ENCODE results near the gene CHST8. TPM values are rescaled to one million over a fixed set of nuclear protein-coding genes. Genes with fewer than 3 reads are reported as not detected.

Gene CHST8
- polyA plus RNA-seq, 1 of the 3 experiments (the other 2 are of a cell fraction) = 0.05 TPM

DNA sequence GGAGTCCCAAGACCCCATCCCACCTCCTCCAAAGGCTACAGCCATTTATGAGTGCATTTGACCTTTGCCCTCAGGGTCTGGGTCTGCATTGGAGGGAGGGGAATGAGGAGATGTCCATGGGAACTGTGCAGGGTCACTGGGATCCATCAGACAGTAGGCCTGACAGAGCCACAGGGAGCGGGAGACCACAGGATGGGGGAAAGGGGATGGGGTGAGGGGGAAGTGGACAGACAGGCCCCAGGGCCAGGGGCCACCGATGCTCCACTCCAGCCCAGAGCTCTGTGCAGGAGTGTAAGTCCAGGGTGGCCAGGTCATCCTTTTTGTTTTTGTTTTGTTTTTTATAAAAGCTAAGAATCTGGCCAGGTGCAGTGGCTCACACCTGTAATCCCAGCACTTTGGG lies 82.5 kb downstream of the CHST8 start (continued):
- TF ChIP-seq USF2 (IDR thresholded peaks at IDR 0.05; ENCODE audit: borderline replicate concordance, low read depth, low read length) (no peak), GATA2 (CRISPR knock-in tag; IDR thresholded peaks at IDR 0.05) (no peak)

DNA sequence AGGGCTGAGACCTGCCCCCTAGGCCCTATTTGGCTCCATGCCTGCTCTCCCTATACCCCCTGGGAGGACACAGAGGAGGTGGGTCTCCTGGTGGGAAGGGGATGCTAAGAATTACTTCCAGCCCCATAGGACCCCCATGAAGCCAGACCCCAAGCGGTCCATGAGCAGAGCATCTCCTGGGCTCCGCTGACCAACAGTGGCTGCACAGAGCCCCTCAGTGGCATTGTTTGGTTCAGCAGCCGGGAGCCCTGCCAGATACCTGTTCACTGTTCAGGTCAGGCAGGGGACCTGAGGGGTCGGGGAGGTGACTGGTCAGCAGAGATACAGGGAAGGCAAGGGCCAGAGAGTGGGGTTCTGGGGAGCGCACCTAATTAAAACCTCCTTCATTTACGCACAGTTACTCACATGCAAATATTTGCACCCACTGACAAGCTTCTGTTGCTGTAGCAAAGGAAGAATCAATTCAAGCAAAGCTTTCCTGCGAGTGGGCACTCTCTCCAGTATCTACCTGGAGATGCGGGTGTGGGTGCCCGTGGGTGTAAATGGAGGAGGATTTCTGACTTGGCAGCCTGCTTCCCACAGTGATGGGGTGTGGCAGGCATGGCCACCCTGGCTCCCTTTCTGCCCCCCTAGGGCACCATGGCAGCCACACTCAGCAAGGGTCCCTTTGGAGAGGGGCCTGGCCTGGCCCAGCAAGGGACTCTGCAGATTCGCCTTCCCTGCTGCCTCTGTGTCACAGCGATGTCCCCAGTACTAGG lies 83.5 kb downstream of the CHST8 start:
- WGBS (ENCODE audit: low lambda C conversion rate) = 57% methylated on average over 9 of the region's 11 CpGs
- Histone ChIP-seq H3K4me3 (ENCODE audit: low read depth in 2 of 2, low read length in 1 of 2) (no peak overlapping the region), H3F3A (replicated peaks; ENCODE audit: insufficient read depth) (no peaks in the 10 kb centered on the region), H3K36me3 (replicated peaks in 1 of 2; ENCODE audit: control insufficient read depth in 1 of 2, insufficient read depth in 2 of 2, low read length in 1 of 2) (no peaks in the 10 kb centered on the region), H3K27me3 (ENCODE audit: insufficient read depth) (no peaks in the 10 kb centered on the region), H4K20me1 (ENCODE audit: insufficient read depth) (no peaks in the 10 kb centered on the region), H3K4me1 (ENCODE audit: control insufficient read depth in 1 of 2, insufficient read depth in 2 of 2, low read depth in 1 of 2, low read length in 1 of 2) (peaks cover 0 to 24% of the 10 kb centered on the region in 2 experiments; a peak in 1 of 4 replicates), H3K27ac (ENCODE audit: low read depth in 2 of 2, low read length in 1 of 2) (no peak overlapping the region), H3K9ac (no peak overlapping the region), H2AFZ (ENCODE audit: low read depth) (no peak overlapping the region), H3K4me2 (no peak overlapping the region), H3K79me2 (ENCODE audit: insufficient read depth) (no peaks in the 10 kb centered on the region), H3K9me3 (0 out of 2 replicates have a peak, but pooled peaks cover 3% of the 10 kb centered on the region), H3K9me2 (no peaks in the 10 kb centered on the region)
- ChIA-PET CTCF (interaction anchor here (0.7 to 2.7 kb wide), 12 partner anchors 12 to 470 kb away, joined by 3 to 14 read pairs (median 4); no protein-coding TSS in a partner anchor), POLR2A (no interaction called here)
- TF ChIP-seq EZH2phosphoT487 (IDR thresholded peaks at IDR 0.05; ENCODE audit: borderline replicate concordance, low read depth) (no peak), RAD21 (IDR thresholded peaks at IDR 0.05; ENCODE audit: low read length) (peak; percentile 67)
- DNase-seq = no peak

DNA sequence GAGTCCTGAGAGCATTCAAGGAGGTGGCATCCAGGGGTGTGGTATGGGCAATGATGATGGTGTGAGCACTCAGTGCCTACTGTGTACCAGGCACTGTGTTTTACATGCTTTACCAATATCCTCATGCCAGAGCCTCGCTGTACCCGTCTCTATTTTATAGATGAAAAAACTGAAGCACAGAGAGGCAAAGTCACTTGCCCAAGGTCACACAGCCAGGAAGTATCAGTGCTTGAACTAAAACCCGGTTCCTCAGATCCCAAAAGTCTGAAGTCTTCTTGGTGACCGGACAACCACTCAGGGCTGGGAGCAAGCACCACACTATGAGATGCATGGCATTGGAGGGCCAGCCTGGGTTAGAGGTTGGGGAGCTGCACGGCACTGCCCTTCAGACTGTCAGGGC lies 84.1 kb downstream of the CHST8 start:
- ChIA-PET CTCF (interaction anchor here (1.2 to 3.6 kb wide), 7 partner anchors 17 to 299 kb away, joined by 3 to 14 read pairs (median 5); no protein-coding TSS in a partner anchor), POLR2A (no interaction called here)
- Histone ChIP-seq H3K4me1 (ENCODE audit: control insufficient read depth in 1 of 2, insufficient read depth in 2 of 2, low read depth in 1 of 2, low read length in 1 of 2) (peaks cover 0 to 18% of the 10 kb centered on the region in 2 experiments; a peak in 1 of 4 replicates), H3K27ac (ENCODE audit: low read depth in 2 of 2, low read length in 1 of 2) (no peak overlapping the region), H3K36me3 (replicated peaks in 1 of 2; ENCODE audit: control insufficient read depth in 1 of 2, insufficient read depth in 2 of 2, low read length in 1 of 2) (no peaks in the 10 kb centered on the region), H3K9me2 (no peaks in the 10 kb centered on the region), H2AFZ (ENCODE audit: low read depth) (no peak overlapping the region), H3K9ac (no peak overlapping the region), H3K79me2 (ENCODE audit: insufficient read depth) (no peaks in the 10 kb centered on the region), H4K20me1 (ENCODE audit: insufficient read depth) (no peaks in the 10 kb centered on the region), H3K27me3 (ENCODE audit: insufficient read depth) (no peaks in the 10 kb centered on the region), H3F3A (replicated peaks; ENCODE audit: insufficient read depth) (no peaks in the 10 kb centered on the region), H3K4me3 (ENCODE audit: low read depth in 2 of 2, low read length in 1 of 2) (no peak overlapping the region), H3K9me3 (0 out of 2 replicates have a peak, but pooled peaks cover 3% of the 10 kb centered on the region), H3K4me2 (no peak overlapping the region)
- no peak for DNase-seq
- 34% methylated on average over 4 of the region's 5 CpGs for WGBS (ENCODE audit: low lambda C conversion rate)
- TF ChIP-seq NRF1 (IDR thresholded peaks at IDR 0.05; ENCODE audit: low read depth, low read length) = no peak

GRCh38 chr19:33706631-33707030 lies 84.9 kb downstream of the CHST8 start:
- no peak overlapping the region for H3K9ac ChIP-seq
- H3K4me1 ChIP-seq (ENCODE audit: control insufficient read depth in 1 of 2, insufficient read depth in 2 of 2, low read depth in 1 of 2, low read length in 1 of 2) = peaks cover 0 to 12% of the 10 kb centered on the region in 2 experiments; a peak in 1 of 4 replicates
- H3K27me3 ChIP-seq (ENCODE audit: insufficient read depth) = no peaks in the 10 kb centered on the region
- no peaks in the 10 kb centered on the region for H4K20me1 ChIP-seq (ENCODE audit: insufficient read depth)
- H3K27ac ChIP-seq (ENCODE audit: low read depth in 2 of 2, low read length in 1 of 2) = no peak overlapping the region
- no peak overlapping the region for H2AFZ ChIP-seq (ENCODE audit: low read depth)
- no peak overlapping the region for H3K4me2 ChIP-seq
- no peak for DNase-seq
- no peaks in the 10 kb centered on the region for H3F3A ChIP-seq (replicated peaks; ENCODE audit: insufficient read depth)
- ChIA-PET POLR2A (no interaction called here), CTCF (interaction anchor here (1.8 to 3.6 kb wide), 2 partner anchors 64 to 276 kb away, joined by 8 to 14 read pairs; no protein-coding TSS in a partner anchor)
- no peaks in the 10 kb centered on the region for H3K9me2 ChIP-seq
- 0 out of 2 replicates have a peak, but pooled peaks cover 3% of the 10 kb centered on the region for H3K9me3 ChIP-seq
- WGBS (ENCODE audit: low lambda C conversion rate) = 59% methylated on average over 10 of the region's 10 CpGs
- no peak overlapping the region for H3K4me3 ChIP-seq (ENCODE audit: low read depth in 2 of 2, low read length in 1 of 2)
- no peaks in the 10 kb centered on the region for H3K36me3 ChIP-seq (replicated peaks in 1 of 2; ENCODE audit: control insufficient read depth in 1 of 2, insufficient read depth in 2 of 2, low read length in 1 of 2)
- TF ChIP-seq FOSL2 (IDR thresholded peaks at IDR 0.05; ENCODE audit: borderline replicate concordance, low read depth) (no peak), TEAD4 (IDR thresholded peaks at IDR 0.05; ENCODE audit: borderline replicate concordance, insufficient read depth) (no peak), ZBTB33 (IDR thresholded peaks at IDR 0.05; ENCODE audit: borderline replicate concordance, low read depth) (no peak), SIN3A (IDR thresholded peaks at IDR 0.05; ENCODE audit: borderline replicate concordance, low read depth, low read length) (no peak)
- H3K79me2 ChIP-seq (ENCODE audit: insufficient read depth) = no peaks in the 10 kb centered on the region

Data from SK-N-SH (cell line).